Kidney epithelial cell (primary cell): Measurements from ENCODE around the gene PNKD. TPM values are rescaled to one million over a fixed set of nuclear protein-coding genes. Genes with fewer than 3 reads are reported as not detected.

Experiments
- DNase-seq: peaks from one replicate; pipeline ENCODE4 v3.0.0-alpha.2; 2010; ENCODE audit warnings: low read depth
- H3K27me3 ChIP-seq: 2 replicates; pipeline ENCODE4 v1.6.0; 2011; ENCODE audit warnings: low read length; ENCODE audit not compliant: control insufficient read depth, insufficient read depth
- H3K36me3 ChIP-seq: 2 replicates; pipeline ENCODE4 v1.5.1; 2011; ENCODE audit warnings: low read length; ENCODE audit not compliant: control insufficient read depth, insufficient read depth
- H3K4me3 ChIP-seq: 2 replicates; pipeline ENCODE4 v1.5.1; 2011; ENCODE audit warnings: low read depth, mild to moderate bottlenecking, control low read depth, low read length
- CTCF ChIP-seq: IDR thresholded peaks from 2 replicates; pipeline ENCODE4 v1.5.1; 2011; ENCODE audit warnings: mild to moderate bottlenecking, moderate library complexity, low read length, control low read depth, inconsistent platforms; ENCODE audit not compliant: insufficient read depth, poor library complexity, severe bottlenecking
- total RNA-seq: library from RNA; depleted of rRNA; stranded (reverse); fragments of >200 nt; gene quantifications from 2 replicates; pipeline ENCODE4 v1.2.3, GENCODE V29; 2015

PNKD gene
- total RNA-seq, 1 donor from 2014 or later: 45.4 TPM

- DNase-seq: no peak
- no peak for TF ChIP-seq CTCF
- H3K27me3 ChIP-seq: no peaks in the 10 kb centered on the region
Measured at GRCh38 chr2:218315397-218315796, 45.1 kb downstream of the PNKD start.

GRCh38 chr2:218317303-218317630 is 46.9 kb downstream of the PNKD start:
- DNase-seq: no peak
- no peaks in the 10 kb centered on the region for H3K27me3 ChIP-seq
- H3K36me3 ChIP-seq: no peaks in the 10 kb centered on the region
- no peak overlapping the region for H3K4me3 ChIP-seq
- no peak for TF ChIP-seq CTCF

More at GRCh38 chr2:218315397-218315796, 45.1 kb downstream of the PNKD start:
- Histone ChIP-seq H3K36me3 (no peaks in the 10 kb centered on the region), H3K4me3 (no peak overlapping the region)

- H3K4me3 ChIP-seq: no peak overlapping the region
- TF ChIP-seq CTCF: no peak
- no peaks in the 10 kb centered on the region for H3K27me3 ChIP-seq
- no peaks in the 10 kb centered on the region for H3K36me3 ChIP-seq
- no peak for DNase-seq
Measured at GRCh38 chr2:218317835-218318234, 47.5 kb downstream of the PNKD start.

- Histone ChIP-seq H3K27me3 (no peaks in the 10 kb centered on the region), H3K4me3 (no peak overlapping the region), H3K36me3 (no peaks in the 10 kb centered on the region)
- DNase-seq: no peak
- TF ChIP-seq CTCF: no peak
Measured at GRCh38 chr2:218318241-218318640, 47.9 kb downstream of the PNKD start.

- Histone ChIP-seq H3K4me3 (no peak overlapping the region), H3K27me3 (no peaks in the 10 kb centered on the region), H3K36me3 (no peaks in the 10 kb centered on the region)
- no peak for DNase-seq
- no peak for TF ChIP-seq CTCF
Measured at GRCh38 chr2:218319813-218320365, 49.6 kb downstream of the PNKD start.

- no peak for DNase-seq
- no peaks in the 10 kb centered on the region for H3K27me3 ChIP-seq
- no peaks in the 10 kb centered on the region for H3K36me3 ChIP-seq
- TF ChIP-seq CTCF: no peak
- no peak overlapping the region for H3K4me3 ChIP-seq
Measured at GRCh38 chr2:218320704-218321336, 50.5 kb downstream of the PNKD start.
